MM.1S (cell line): Measurements from ENCODE around the gene ETV3.

ENCODE experiments used
- DNase-seq: peaks from one replicate; pipeline ENCODE4 v3.0.0-alpha.2; 2015
- H2AFZ ChIP-seq: fragments of 300-600 bp; sonication (generic); 2 replicates; pipeline ENCODE4 v1.6.0; 2016; ENCODE audit warnings: antibody characterized with exemption, low read length
- H3F3A ChIP-seq: fragments of 300-600 bp; sonication (generic); 2 replicates; pipeline ENCODE4 v1.6.1; 2016; ENCODE audit warnings: mild to moderate bottlenecking, antibody characterized with exemption, low read length, moderate library complexity, mixed read lengths; ENCODE audit not compliant: insufficient read depth
- H3K27ac ChIP-seq: fragments of 300-600 bp; sonication (generic); 2 replicates; pipeline ENCODE4 v1.5.1; 2016; ENCODE audit warnings: mild to moderate bottlenecking, low read length
- H3K27me3 ChIP-seq: fragments of 300-600 bp; sonication (generic); replicated peaks from 2 replicates; pipeline ENCODE4 v1.6.0; 2016; ENCODE audit warnings: low read length; ENCODE audit not compliant: insufficient read depth
- H3K36me3 ChIP-seq: fragments of 300-600 bp; sonication (generic); replicated peaks from 2 replicates; pipeline ENCODE4 v1.6.1; 2016; ENCODE audit warnings: mild to moderate bottlenecking, low read length, mixed read lengths; ENCODE audit not compliant: insufficient read depth
- H3K4me1 ChIP-seq: fragments of 300-600 bp; sonication (generic); 2 replicates; pipeline ENCODE4 v1.6.1; 2016; ENCODE audit warnings: low read length, mixed read lengths
- H3K4me2 ChIP-seq: fragments of 300-600 bp; sonication (generic); 2 replicates; pipeline ENCODE4 v1.6.0; 2016; ENCODE audit warnings: low read depth, low read length
- H3K4me3 ChIP-seq: fragments of 300-600 bp; sonication (generic); 2 replicates; pipeline ENCODE4 v1.5.1; 2016; ENCODE audit warnings: low read length, mixed read lengths
- H3K79me2 ChIP-seq: fragments of 300-600 bp; sonication (generic); 2 replicates; pipeline ENCODE4 v1.6.1; 2016; ENCODE audit warnings: mixed run types, low read length, mixed read lengths
- H3K9ac ChIP-seq: fragments of 300-600 bp; sonication (generic); 2 replicates; pipeline ENCODE4 v1.6.1; 2016; ENCODE audit warnings: low read length, mixed read lengths
- H3K9me2 ChIP-seq: fragments of 300-600 bp; sonication (generic); replicated peaks from 2 replicates; pipeline ENCODE4 v1.6.1; 2016; ENCODE audit warnings: mild to moderate bottlenecking, low read length, mixed read lengths; ENCODE audit not compliant: insufficient read depth
- H3K9me3 ChIP-seq: fragments of 300-600 bp; sonication (generic); replicated peaks from 2 replicates; pipeline ENCODE4 v1.6.1; 2016; ENCODE audit warnings: mild to moderate bottlenecking, low read length, mixed read lengths; ENCODE audit not compliant: insufficient read depth
- H4K20me1 ChIP-seq: fragments of 300-600 bp; sonication (generic); 2 replicates; pipeline ENCODE4 v1.6.1; 2016; ENCODE audit warnings: mild to moderate bottlenecking, low read length, moderate library complexity, mixed read lengths; ENCODE audit not compliant: insufficient read depth
- EZH2 ChIP-seq: fragments of 300-600 bp; sonication (generic); optimal IDR thresholded peaks from 2 replicates; pipeline ENCODE3; 2017; ENCODE audit warnings: low read depth, mild to moderate bottlenecking, antibody characterized with exemption, low read length, mixed read lengths
- EZH2phosphoT487 ChIP-seq: fragments of 300-600 bp; sonication (generic); IDR thresholded peaks from 2 replicates; pipeline ENCODE4 v1.6.1; 2018; ENCODE audit warnings: antibody characterized with exemption, low read length
- TF ChIP-seq, protein P1 (sequence below): fragments of 300-600 bp; sonication (generic); IDR thresholded peaks from 2 replicates; pipeline ENCODE4 v1.5.1; 2016; ENCODE audit warnings: antibody characterized with exemption, low read length, mixed read lengths

The ETV3 gene

DNA sequence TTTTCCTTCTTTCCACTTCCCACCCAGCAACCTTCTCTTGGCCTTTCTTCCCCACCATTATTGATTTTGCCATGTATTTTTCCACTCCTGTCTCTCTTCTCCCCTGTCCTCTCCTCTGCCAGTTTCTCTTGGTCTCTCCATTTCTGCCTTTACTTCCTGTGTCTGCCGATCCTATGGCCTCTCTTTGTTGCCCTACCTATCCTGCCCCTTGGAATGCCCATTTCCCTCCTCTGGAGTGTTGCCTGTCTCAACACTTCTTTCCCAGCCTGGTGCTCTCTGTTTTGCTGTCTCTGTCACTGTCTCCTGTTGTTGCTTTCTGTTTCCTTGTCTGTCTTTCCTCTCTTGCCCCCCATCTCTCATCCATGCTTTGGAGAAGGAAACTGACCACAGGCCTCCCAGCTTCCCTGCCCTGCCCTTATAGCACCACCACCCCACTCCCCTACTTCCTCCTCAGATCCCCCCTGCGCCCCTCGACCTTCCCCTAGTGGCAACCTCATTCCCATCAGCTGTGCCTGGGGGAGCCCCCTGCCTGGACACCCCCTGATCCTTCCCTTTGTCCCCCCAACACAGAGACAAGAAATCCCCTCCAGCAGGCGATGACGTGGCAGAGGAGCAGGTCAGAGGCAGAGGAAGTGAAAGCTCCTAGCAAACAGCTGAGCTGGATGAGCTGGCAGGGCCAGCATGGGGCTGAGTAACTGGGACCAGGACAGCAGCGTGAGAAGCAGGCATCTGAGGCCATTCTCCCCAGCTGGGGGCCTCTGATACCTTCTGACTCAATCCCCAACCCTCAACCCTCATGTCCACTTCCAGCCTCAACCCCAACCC is 32.0 kb downstream of the ETV3 start:
- H3K9me3 ChIP-seq = no peaks in the 10 kb centered on the region
- no peak overlapping the region for H3K27ac ChIP-seq
- no peaks in the 10 kb centered on the region for H3K9me2 ChIP-seq
- no peaks in the 10 kb centered on the region for H3F3A ChIP-seq
- TF ChIP-seq EZH2 (no peak), EZH2phosphoT487 (no peak)
- TF ChIP-seq, protein P1, sequence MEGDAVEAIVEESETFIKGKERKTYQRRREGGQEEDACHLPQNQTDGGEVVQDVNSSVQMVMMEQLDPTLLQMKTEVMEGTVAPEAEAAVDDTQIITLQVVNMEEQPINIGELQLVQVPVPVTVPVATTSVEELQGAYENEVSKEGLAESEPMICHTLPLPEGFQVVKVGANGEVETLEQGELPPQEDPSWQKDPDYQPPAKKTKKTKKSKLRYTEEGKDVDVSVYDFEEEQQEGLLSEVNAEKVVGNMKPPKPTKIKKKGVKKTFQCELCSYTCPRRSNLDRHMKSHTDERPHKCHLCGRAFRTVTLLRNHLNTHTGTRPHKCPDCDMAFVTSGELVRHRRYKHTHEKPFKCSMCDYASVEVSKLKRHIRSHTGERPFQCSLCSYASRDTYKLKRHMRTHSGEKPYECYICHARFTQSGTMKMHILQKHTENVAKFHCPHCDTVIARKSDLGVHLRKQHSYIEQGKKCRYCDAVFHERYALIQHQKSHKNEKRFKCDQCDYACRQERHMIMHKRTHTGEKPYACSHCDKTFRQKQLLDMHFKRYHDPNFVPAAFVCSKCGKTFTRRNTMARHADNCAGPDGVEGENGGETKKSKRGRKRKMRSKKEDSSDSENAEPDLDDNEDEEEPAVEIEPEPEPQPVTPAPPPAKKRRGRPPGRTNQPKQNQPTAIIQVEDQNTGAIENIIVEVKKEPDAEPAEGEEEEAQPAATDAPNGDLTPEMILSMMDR = no peak
- H3K79me2 ChIP-seq = no peaks in the 10 kb centered on the region
- no peak overlapping the region; the same call in 1 of the 2 replicates for H3K9ac ChIP-seq
- peaks cover 11% of the 10 kb centered on the region for H3K4me1 ChIP-seq
- H3K4me2 ChIP-seq = peak overlapping the region; percentile 10; the same call in 1 of the 2 replicates
- H2AFZ ChIP-seq = peak overlapping the region; percentile 52
- peaks cover 1% of the 10 kb centered on the region for H3K27me3 ChIP-seq
- DNase-seq = peak; percentile 16
- no peaks in the 10 kb centered on the region for H3K36me3 ChIP-seq
- H4K20me1 ChIP-seq = no peaks in the 10 kb centered on the region
- H3K4me3 ChIP-seq = no peak overlapping the region

- Histone ChIP-seq H3K4me1 (peaks cover 11% of the 10 kb centered on the region), H3K9me2 (no peaks in the 10 kb centered on the region), H3K4me3 (no peak overlapping the region), H3K9me3 (no peaks in the 10 kb centered on the region), H3K27me3 (no peaks in the 10 kb centered on the region; the same call in 1 of the 2 replicates), H3F3A (no peaks in the 10 kb centered on the region), H3K4me2 (no peak overlapping the region), H3K79me2 (no peaks in the 10 kb centered on the region), H2AFZ (no peak overlapping the region), H4K20me1 (no peaks in the 10 kb centered on the region), H3K27ac (no peak overlapping the region), H3K9ac (no peak overlapping the region), H3K36me3 (no peaks in the 10 kb centered on the region)
- peak; percentile 4 for DNase-seq
- TF ChIP-seq, protein P1 = no peak
- TF ChIP-seq EZH2phosphoT487 (no peak), EZH2 (no peak)
Measured at GRCh38 chr1:157105298-157105987, 32.8 kb downstream of the ETV3 start.

- DNase-seq = no peak
- Histone ChIP-seq H3F3A (no peaks in the 10 kb centered on the region), H3K27me3 (no peaks in the 10 kb centered on the region; the same call in 1 of the 2 replicates), H3K9me3 (no peaks in the 10 kb centered on the region), H4K20me1 (no peaks in the 10 kb centered on the region), H3K4me2 (no peak overlapping the region), H3K4me1 (peaks cover 11% of the 10 kb centered on the region), H3K27ac (no peak overlapping the region), H3K36me3 (no peaks in the 10 kb centered on the region), H3K9me2 (no peaks in the 10 kb centered on the region), H2AFZ (no peak overlapping the region), H3K79me2 (no peaks in the 10 kb centered on the region), H3K9ac (no peak overlapping the region), H3K4me3 (no peak overlapping the region)
- TF ChIP-seq EZH2 (no peak), EZH2phosphoT487 (no peak)
- TF ChIP-seq, protein P1 = no peak
Measured at GRCh38 chr1:157104598-157105293, 33.4 kb downstream of the ETV3 start.
